Choroid plexus epithelial cell (primary cell): Measurements from ENCODE around the gene GNG8.

Experiments used
- DNase-seq: peaks from one replicate; pipeline ENCODE4 v3.0.0-alpha.2; 2010; ENCODE audit warnings: low read depth
- H3K4me3 ChIP-seq: 2 replicates; pipeline ENCODE4 v1.5.1; 2011; ENCODE audit warnings: low read depth, mild to moderate bottlenecking, control low read depth, low read length, moderate library complexity
- TF ChIP-seq, protein P1 (sequence below): conservative IDR thresholded peaks from 2 replicates; pipeline ENCODE4 v1.5.1; 2011; ENCODE audit warnings: low read depth, mild to moderate bottlenecking, control low read depth, inconsistent platforms, low read length, moderate library complexity

GNG8 gene

DNA sequence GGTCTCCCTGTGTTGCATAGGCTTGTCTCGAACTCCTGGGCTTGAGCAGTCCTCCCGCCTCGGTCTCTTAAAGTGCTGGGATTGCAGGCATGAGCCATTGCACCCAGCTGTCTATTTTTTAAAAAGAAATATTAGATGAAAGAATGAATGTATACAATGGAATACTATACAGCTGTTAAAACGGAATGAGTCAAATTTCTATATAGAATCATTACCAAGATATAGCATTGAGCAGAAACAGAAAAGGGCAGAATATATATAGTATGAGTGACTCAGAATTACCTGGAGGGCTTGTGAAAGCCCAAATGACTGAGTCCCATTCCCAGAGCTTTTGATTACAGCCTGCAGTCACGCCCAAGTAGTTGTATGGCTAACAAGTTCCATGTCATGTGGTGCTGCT, 20.5 kb upstream of the GNG8 start:
- H3K4me3 ChIP-seq = no peak overlapping the region
- TF ChIP-seq, protein P1, sequence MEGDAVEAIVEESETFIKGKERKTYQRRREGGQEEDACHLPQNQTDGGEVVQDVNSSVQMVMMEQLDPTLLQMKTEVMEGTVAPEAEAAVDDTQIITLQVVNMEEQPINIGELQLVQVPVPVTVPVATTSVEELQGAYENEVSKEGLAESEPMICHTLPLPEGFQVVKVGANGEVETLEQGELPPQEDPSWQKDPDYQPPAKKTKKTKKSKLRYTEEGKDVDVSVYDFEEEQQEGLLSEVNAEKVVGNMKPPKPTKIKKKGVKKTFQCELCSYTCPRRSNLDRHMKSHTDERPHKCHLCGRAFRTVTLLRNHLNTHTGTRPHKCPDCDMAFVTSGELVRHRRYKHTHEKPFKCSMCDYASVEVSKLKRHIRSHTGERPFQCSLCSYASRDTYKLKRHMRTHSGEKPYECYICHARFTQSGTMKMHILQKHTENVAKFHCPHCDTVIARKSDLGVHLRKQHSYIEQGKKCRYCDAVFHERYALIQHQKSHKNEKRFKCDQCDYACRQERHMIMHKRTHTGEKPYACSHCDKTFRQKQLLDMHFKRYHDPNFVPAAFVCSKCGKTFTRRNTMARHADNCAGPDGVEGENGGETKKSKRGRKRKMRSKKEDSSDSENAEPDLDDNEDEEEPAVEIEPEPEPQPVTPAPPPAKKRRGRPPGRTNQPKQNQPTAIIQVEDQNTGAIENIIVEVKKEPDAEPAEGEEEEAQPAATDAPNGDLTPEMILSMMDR = no peak
- no peak for DNase-seq

DNA sequence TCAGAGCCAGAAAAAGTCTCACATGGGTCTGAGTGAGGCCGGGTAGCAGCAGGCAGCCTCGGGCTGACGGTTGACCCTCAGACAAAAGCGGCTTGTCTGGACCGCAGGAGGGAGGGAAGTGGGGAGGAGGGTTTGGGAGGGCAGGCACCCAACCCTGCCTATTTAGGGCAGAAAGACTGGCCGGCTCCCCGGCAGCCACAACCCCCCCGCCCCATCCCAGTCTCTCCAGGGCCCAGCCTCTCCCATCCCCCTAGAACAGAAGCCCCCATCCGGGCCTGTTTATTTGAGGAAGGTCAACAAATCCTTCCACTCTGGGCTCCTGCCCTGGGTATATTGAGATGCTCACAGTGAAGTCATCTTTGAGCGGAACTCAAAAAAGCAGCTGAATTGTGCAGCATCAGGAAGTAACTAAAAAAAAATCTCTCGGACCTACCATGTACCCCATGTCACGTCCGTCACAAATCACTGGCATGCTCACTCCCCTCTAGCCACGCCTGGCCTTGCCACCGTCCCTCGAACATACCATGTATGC, 18.7 kb upstream of the GNG8 start:
- H3K4me3 ChIP-seq = no peak overlapping the region
- TF ChIP-seq, protein P1 = no peak
- no peak for DNase-seq

DNA sequence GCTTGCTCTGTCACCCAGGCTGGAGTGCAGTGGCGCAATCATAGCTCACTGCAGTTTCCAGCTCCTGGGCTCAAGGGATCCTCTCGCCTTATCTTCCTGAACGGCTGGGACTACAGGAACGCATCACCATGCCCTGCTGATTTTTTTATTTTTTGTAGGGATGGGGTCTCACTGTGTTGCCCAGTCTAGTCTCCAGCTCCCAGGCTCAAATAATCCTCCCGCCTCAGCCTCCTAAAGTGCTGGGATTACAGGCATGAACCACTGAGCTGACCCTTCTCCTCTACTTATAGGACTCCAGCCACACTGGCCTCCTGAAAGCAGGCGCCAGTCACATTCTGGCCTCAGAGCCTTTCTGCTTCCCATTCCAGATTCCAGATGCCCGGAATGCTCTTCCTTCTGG, 14.4 kb upstream of the GNG8 start:
- no peak overlapping the region for H3K4me3 ChIP-seq
- TF ChIP-seq, protein P1 = no peak
- no peak for DNase-seq

DNA sequence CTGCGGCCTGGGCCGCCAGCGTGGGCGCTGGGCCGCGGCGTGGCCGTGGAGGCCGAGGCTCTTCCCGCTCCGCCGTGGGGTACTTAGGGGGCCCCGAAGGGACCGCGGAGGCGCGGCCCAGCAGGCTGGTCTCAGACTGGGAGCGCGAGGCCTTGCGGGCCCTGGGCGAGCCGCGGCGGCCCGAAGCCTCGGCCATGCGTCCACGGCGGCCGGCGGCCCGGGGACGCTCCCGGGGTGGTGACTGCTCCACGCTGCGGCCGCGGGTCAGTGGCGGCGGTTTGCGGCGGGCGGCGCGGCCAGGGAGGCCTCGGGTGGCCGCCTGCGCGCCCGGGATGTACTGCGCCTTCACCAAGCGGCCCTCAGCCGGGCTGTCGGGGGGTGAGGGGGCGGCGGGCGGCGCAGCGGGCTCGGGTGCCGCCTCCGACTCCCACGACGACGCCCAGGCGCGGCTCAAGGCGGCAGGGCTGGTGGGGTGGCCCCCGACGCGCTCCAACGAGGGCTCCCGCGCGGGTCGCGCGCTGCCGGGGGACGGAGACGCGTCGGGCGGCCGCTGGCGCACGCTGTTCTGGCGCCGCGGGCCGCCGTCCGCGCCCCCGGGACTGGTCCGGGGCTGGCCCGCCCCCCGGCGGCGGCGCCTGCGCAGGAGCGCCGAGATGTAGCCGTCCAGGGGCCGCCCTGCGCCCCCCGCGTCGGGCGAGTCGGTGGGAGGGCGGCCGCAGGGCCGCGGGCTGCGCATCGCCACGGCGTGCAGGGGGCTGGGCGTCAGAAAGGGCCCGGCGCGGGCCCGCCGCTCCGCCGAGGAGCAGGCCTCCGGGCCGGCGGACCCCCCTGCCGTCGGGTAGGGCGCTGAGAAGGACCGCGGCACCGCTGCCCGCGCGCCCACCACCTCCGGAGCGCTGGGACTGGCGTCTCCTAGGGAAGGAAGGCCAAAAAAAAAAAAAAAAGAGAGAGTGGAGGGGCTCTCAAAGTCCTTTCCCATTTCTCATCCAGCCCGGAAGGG, 13.3 kb upstream of the GNG8 start:
- no peak overlapping the region for H3K4me3 ChIP-seq
- TF ChIP-seq, protein P1 = no peak
- DNase-seq = no peak

DNA sequence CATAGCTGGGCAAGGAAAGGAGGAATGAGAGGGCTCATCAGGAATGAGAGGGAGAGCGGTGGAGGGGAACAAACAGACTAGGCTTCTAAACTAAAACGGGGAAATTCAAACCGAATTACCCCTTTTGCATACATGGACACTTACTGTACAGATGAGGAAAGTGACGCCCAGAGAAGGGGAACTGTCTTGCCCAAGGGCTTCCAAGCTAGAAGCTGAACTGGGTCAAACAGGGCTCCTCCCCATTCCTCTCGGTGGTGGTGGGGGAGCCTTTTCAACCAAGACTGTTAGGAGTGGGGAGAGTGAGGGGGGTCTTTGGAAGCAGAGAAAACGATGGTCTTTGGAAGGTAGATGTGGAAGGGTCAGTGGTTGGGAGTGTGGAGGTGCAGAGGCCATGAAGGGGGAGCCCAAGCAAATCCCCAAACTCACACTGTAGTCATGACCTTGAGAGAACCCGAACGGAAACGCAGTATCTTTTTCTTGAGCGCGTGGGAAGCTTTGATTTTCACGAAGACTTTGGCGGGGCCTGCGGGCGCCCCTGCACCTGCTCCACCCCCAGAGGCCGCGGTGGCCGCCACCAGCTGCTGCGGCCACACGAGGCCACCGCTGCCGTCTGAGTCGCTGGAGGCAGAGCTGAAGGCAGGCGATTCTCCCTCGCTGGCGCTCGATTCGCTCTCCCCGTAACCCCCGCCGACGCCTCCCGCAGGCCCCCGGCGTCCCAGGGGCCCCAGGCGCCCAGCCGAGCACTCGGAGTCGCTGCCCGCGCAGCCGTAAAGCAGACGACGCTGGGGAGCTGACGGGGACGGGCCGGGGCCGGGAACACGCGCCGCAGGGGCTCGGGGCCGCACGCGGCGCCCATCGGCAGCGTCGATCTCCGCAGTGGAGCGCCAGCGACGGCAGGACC, 12.3 kb upstream of the GNG8 start:
- DNase-seq = no peak
- H3K4me3 ChIP-seq = no peak overlapping the region

DNA sequence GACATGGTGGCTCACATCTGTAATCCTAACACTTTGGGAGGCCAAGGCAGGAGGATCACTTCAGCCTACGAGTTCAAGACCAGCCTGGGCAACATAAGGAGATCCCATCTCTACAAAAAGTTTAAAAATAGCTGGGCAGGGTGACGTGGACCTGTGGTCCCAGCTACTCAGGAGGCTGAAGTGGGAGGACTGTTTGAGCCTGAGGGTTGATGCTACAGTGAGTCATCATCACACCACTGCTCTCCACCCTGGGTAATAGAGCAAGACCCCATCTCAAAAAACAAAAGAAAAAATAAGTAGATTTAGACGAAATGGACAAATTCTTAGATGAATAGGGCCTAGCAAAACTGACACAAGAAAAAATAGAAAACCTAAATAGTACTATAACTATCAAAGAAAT, 10.4 kb upstream of the GNG8 start:
- no peak for DNase-seq

More for the DNA sequence above, 12.3 kb upstream of the GNG8 start:
- TF ChIP-seq, protein P1 = no peak

More for the DNA sequence above, 10.4 kb upstream of the GNG8 start:
- H3K4me3 ChIP-seq = no peak overlapping the region
- TF ChIP-seq, protein P1 = no peak
